DND-41 (cell line): ENCODE results near the gene SH2D7.

Source experiments
- CTCF ChIP-seq: IDR thresholded peaks from 2 replicates; pipeline ENCODE4 v1.5.1; 2012; ENCODE audit warnings: borderline replicate concordance, low read length, moderate library complexity, mild to moderate bottlenecking; ENCODE audit not compliant: poor library complexity, severe bottlenecking; ENCODE audit errors: extremely low read depth
- EZH2 ChIP-seq: IDR thresholded peaks from 3 replicates; pipeline ENCODE4 v1.6.1; 2012; ENCODE audit warnings: borderline replicate concordance, low read depth, mild to moderate bottlenecking, moderate library complexity, low read length, inconsistent platforms; ENCODE audit not compliant: severe bottlenecking

- no peak for TF ChIP-seq EZH2
- TF ChIP-seq CTCF, result no peak
Observed at GRCh38 chr15:78069462-78070029, 22.8 kb upstream of the SH2D7 start.
